Measurements from ENCODE around the gene BCL7C. TPM values are rescaled to one million over a fixed set of nuclear protein-coding genes. Genes with fewer than 3 reads are reported as not detected.

BCL7C gene
- total RNA-seq, 1 donor: 15.1 TPM

Small RNA genes within 50 kb of the gene (small RNA-seq; reads per million reads assigned to genes)
- not detected for gene MIR4519
- gene MIR762: not detected

Other genes with a start within 250 kb of the BCL7C start
- gene PRR14, start 243.1 kb downstream of the BCL7C start, total RNA-seq: 42.3 TPM
- gene FBRS, start 235.6 kb downstream of the BCL7C start, total RNA-seq: 65.2 TPM
- 30.4 TPM for gene SRCAP, start 194.9 kb downstream of the BCL7C start, total RNA-seq
- 40.9 TPM for gene PHKG2, start 145.7 kb downstream of the BCL7C start, total RNA-seq
- gene CFAP119, start 132.0 kb downstream of the BCL7C start, total RNA-seq: 9.2 TPM
- 98.0 TPM for gene RNF40, start 131.8 kb downstream of the BCL7C start, total RNA-seq
- 18.0 TPM for gene ZNF629, start 106.9 kb downstream of the BCL7C start, total RNA-seq
- 1.6 TPM for gene CTF1, start 2.5 kb upstream of the BCL7C start, total RNA-seq
- gene FBXL19, start 29.5 kb upstream of the BCL7C start, total RNA-seq: 38.0 TPM
- 142 TPM for gene ORAI3, start 55.0 kb upstream of the BCL7C start, total RNA-seq
- 10.8 TPM for gene SETD1A, start 63.7 kb upstream of the BCL7C start, total RNA-seq
- gene HSD3B7, start 91.1 kb upstream of the BCL7C start, total RNA-seq: 19.9 TPM
- gene STX1B, start 116.6 kb upstream of the BCL7C start, total RNA-seq: 1.1 TPM
- 49.0 TPM for gene STX4, start 139.5 kb upstream of the BCL7C start, total RNA-seq
- gene ZNF668, start 180.2 kb upstream of the BCL7C start, total RNA-seq: 10.8 TPM
- gene ZNF646, start 180.3 kb upstream of the BCL7C start, total RNA-seq: 40.4 TPM
- gene PRSS53, start 194.9 kb upstream of the BCL7C start, total RNA-seq: 1.6 TPM
- 116 TPM for gene VKORC1, start 200.7 kb upstream of the BCL7C start, total RNA-seq
- 52.5 TPM for gene BCKDK, start 214.3 kb upstream of the BCL7C start, total RNA-seq
- 78.9 TPM for gene KAT8, start 223.6 kb upstream of the BCL7C start, total RNA-seq
- not detected for gene PRSS8, start 241.7 kb upstream of the BCL7C start, total RNA-seq